Measurements from ENCODE around the gene NKAIN2. TPM values are rescaled to one million over a fixed set of nuclear protein-coding genes. Genes with fewer than 3 reads are reported as not detected.
"Not testable (repeated sequence)": the region's sequence is repeated elsewhere in the genome, so short reads cannot be mapped to it uniquely, and the experiment has no call there.

NKAIN2 gene
- polyA plus RNA-seq, 1 donor (not counting 4 experiments of a cell fraction or from before 2014, with no cell fraction given): 0.13 TPM

- FAIRE-seq: no peak
- no peak for TF ChIP-seq CTCF (optimal IDR thresholded peaks at IDR 0.05 in 1 of 3, IDR thresholded peaks at IDR 0.05 in 1 of 3, conservative IDR thresholded peaks at IDR 0.05 in 1 of 3; ENCODE audit: extremely low read depth in 1 of 3, insufficient read depth in 2 of 3, low read length in 3 of 3)
- TF ChIP-seq EZH2 (IDR thresholded peaks at IDR 0.05; ENCODE audit: low read length): no peak
- no peak overlapping the region for H3K9ac ChIP-seq (ENCODE audit: control insufficient read depth, extremely low read depth, insufficient read depth, low read length)
These were observed 106.3 kb downstream of the NKAIN2 start for GRCh38 chr6:123909989-123910388.

GRCh38 chr6:123913863-123914262 lies 110.2 kb downstream of the NKAIN2 start:
- no peaks in the 10 kb centered on the region for H3K9me3 ChIP-seq (ENCODE audit: control insufficient read depth, low read depth, low read length)
- H3K27ac ChIP-seq (ENCODE audit: control insufficient read depth, insufficient read depth, low read length): no peak overlapping the region
- DNase-seq (ENCODE audit: low read depth, low spot score): no peak
- FAIRE-seq: peak; percentile 36
- no peaks in the 10 kb centered on the region for H3K4me1 ChIP-seq (ENCODE audit: control insufficient read depth, extremely low read depth, insufficient read depth, low read length)
- H2AFZ ChIP-seq (ENCODE audit: control insufficient read depth, low read length): peak overlapping the region; percentile 43
- H4K20me1 ChIP-seq (ENCODE audit: control insufficient read depth, extremely low read depth, insufficient read depth, low read length): no peaks in the 10 kb centered on the region
- peaks cover 4% of the 10 kb centered on the region for H3K27me3 ChIP-seq (ENCODE audit: control insufficient read depth, extremely low read depth, insufficient read depth, low read length)
- H3K4me2 ChIP-seq (ENCODE audit: control insufficient read depth, extremely low read depth, insufficient read depth, low read depth, low read length): no peak overlapping the region
- no peaks in the 10 kb centered on the region for H3K79me2 ChIP-seq (ENCODE audit: control insufficient read depth, insufficient read depth, low read length)
- no peak overlapping the region for H3K9ac ChIP-seq (ENCODE audit: control insufficient read depth, extremely low read depth, insufficient read depth, low read length)
- no peaks in the 10 kb centered on the region for H3K9me1 ChIP-seq (ENCODE audit: control insufficient read depth, extremely low read depth, insufficient read depth, low read length)
- no peaks in the 10 kb centered on the region for H3K36me3 ChIP-seq (ENCODE audit: control insufficient read depth in 2 of 2, extremely low read depth in 1 of 2, insufficient read depth in 2 of 2, low read length in 2 of 2)
- dilution Hi-C loops (cut with MboI; ENCODE audit: extremely low pct_ligation_motif_present, low sequenced_read_pairs): no loop called here
- no peak for TF ChIP-seq EZH2 (IDR thresholded peaks at IDR 0.05; ENCODE audit: low read length)
- TF ChIP-seq CTCF (optimal IDR thresholded peaks at IDR 0.05 in 1 of 3, IDR thresholded peaks at IDR 0.05 in 1 of 3, conservative IDR thresholded peaks at IDR 0.05 in 1 of 3; ENCODE audit: extremely low read depth in 1 of 3, insufficient read depth in 2 of 3, low read length in 3 of 3): no peak
- H3K4me3 ChIP-seq (ENCODE audit: control insufficient read depth in 2 of 3, extremely low read depth in 1 of 3, insufficient read depth in 2 of 3, low read depth in 1 of 3, low read length in 3 of 3): no peak overlapping the region

More at GRCh38 chr6:123909989-123910388, 106.3 kb downstream of the NKAIN2 start:
- Histone ChIP-seq H2AFZ (ENCODE audit: control insufficient read depth, low read length) (no peak overlapping the region), H3K4me1 (ENCODE audit: control insufficient read depth, extremely low read depth, insufficient read depth, low read length) (no peaks in the 10 kb centered on the region), H3K4me3 (ENCODE audit: control insufficient read depth in 2 of 3, extremely low read depth in 1 of 3, insufficient read depth in 2 of 3, low read depth in 1 of 3, low read length in 3 of 3) (no peak overlapping the region), H3K36me3 (ENCODE audit: control insufficient read depth in 2 of 2, extremely low read depth in 1 of 2, insufficient read depth in 2 of 2, low read length in 2 of 2) (no peaks in the 10 kb centered on the region), H3K9me3 (ENCODE audit: control insufficient read depth, low read depth, low read length) (no peaks in the 10 kb centered on the region), H4K20me1 (ENCODE audit: control insufficient read depth, extremely low read depth, insufficient read depth, low read length) (no peaks in the 10 kb centered on the region), H3K9me1 (ENCODE audit: control insufficient read depth, extremely low read depth, insufficient read depth, low read length) (no peaks in the 10 kb centered on the region), H3K27me3 (ENCODE audit: control insufficient read depth, extremely low read depth, insufficient read depth, low read length) (peaks cover 4% of the 10 kb centered on the region), H3K27ac (ENCODE audit: control insufficient read depth, insufficient read depth, low read length) (no peak overlapping the region), H3K79me2 (ENCODE audit: control insufficient read depth, insufficient read depth, low read length) (no peaks in the 10 kb centered on the region), H3K4me2 (ENCODE audit: control insufficient read depth, extremely low read depth, insufficient read depth, low read depth, low read length) (no peak overlapping the region)
- DNase-seq (ENCODE audit: low read depth, low spot score): no peak
- dilution Hi-C loops (cut with MboI; ENCODE audit: extremely low pct_ligation_motif_present, low sequenced_read_pairs): no loop called here

GRCh38 chr6:123923379-123923778 lies 119.7 kb downstream of the NKAIN2 start:
- H3K4me3 ChIP-seq (ENCODE audit: control insufficient read depth in 2 of 3, extremely low read depth in 1 of 3, insufficient read depth in 2 of 3, low read depth in 1 of 3, low read length in 3 of 3); FAIRE-seq; H3K9me3 ChIP-seq (ENCODE audit: control insufficient read depth, low read depth, low read length); H3K4me2 ChIP-seq (ENCODE audit: control insufficient read depth, extremely low read depth, insufficient read depth, low read depth, low read length); H3K9ac ChIP-seq (ENCODE audit: control insufficient read depth, extremely low read depth, insufficient read depth, low read length); DNase-seq (ENCODE audit: low read depth, low spot score); H3K9me1 ChIP-seq (ENCODE audit: control insufficient read depth, extremely low read depth, insufficient read depth, low read length); dilution Hi-C loops (cut with MboI; ENCODE audit: extremely low pct_ligation_motif_present, low sequenced_read_pairs); H3K27me3 ChIP-seq (ENCODE audit: control insufficient read depth, extremely low read depth, insufficient read depth, low read length); H3K36me3 ChIP-seq (ENCODE audit: control insufficient read depth in 2 of 2, extremely low read depth in 1 of 2, insufficient read depth in 2 of 2, low read length in 2 of 2); H2AFZ ChIP-seq (ENCODE audit: control insufficient read depth, low read length); H4K20me1 ChIP-seq (ENCODE audit: control insufficient read depth, extremely low read depth, insufficient read depth, low read length); H3K79me2 ChIP-seq (ENCODE audit: control insufficient read depth, insufficient read depth, low read length); H3K27ac ChIP-seq (ENCODE audit: control insufficient read depth, insufficient read depth, low read length): not testable (repeated sequence)
- H3K4me1 ChIP-seq (ENCODE audit: control insufficient read depth, extremely low read depth, insufficient read depth, low read length): peaks cover 19% of the 10 kb centered on the region
